DMS114 treated with DMSO at 0.1 percent for 48 hours (cell line): ENCODE measurements around the gene PREX1.

ENCODE experiments used
- DNase-seq: peaks from one replicate; lab custom pipeline; 2025; ENCODE audit not compliant: unreplicated experiment; lab: John Stamatoyannopoulos, UW

PREX1 gene

DNA sequence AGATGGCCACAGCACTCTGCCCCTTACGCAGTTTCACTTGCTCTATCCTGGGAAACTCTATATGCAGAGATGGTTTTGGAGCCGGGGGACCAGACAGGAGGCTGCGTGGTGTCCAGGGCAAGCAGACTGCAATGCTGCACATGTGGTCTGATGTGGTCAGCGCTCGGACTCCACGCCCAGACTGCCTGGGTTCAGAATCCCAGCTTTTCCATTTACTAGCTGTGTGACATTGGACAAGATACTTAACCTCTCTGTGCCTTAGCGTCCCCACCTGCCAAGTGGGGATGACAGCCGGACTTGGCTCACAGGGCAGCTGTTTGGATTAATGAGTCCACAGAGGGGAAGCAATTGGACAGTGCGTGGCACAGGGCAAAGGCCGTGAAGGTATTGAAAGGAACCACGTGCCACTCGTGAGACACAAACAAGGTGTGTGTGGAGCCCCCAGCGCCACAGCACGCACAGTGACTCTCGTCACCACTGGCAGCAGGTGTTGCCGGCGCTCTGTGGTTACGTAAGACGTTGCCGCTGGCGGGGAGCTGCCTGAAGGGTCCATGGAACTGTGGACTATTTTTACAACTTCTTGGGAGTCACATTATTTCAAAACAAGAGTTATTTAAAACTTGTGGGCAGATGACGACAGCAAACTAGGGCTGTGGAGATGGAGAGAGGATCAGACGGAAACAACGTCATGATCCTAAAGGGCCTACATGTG lies 201.4 kb downstream of the PREX1 start:
- DNase-seq = no peak

DNA sequence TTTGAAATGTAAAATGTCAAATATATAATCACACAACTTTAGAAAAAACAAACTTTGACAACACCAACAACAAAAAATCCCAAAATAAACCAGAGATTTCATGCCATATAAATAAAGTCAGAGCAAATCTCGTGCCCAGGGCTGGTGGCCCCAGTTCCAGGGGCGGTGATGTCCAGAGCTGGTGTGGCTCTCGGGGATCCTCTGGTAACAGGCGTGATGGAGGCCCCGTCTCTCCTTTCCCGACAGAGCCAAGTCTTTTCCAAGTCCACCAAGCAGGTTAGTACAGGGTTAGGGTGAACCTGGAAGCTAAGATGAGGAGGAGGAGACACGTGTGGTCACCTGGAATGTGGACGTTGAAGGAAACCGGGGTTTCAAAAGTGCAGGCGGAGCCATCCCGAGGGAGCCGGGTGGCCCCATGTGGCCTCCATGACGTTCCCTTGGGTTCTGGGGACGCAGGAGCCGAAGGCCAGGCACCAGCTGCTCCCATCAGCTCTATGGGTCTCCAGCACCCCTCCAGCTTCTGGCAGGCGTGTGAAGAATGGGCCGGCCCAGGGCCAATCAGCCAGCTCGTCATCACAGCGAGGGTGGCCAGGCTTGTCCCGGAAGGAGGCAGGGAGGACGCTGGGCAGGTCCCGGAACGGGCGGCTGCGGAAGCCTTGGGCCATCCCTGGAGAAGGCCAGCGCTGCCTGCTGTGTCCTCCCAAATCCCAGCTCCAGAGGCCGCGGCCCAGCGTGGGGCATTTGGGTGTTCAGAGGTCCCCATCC lies 202.5 kb downstream of the PREX1 start:
- DNase-seq = no peak

DNA sequence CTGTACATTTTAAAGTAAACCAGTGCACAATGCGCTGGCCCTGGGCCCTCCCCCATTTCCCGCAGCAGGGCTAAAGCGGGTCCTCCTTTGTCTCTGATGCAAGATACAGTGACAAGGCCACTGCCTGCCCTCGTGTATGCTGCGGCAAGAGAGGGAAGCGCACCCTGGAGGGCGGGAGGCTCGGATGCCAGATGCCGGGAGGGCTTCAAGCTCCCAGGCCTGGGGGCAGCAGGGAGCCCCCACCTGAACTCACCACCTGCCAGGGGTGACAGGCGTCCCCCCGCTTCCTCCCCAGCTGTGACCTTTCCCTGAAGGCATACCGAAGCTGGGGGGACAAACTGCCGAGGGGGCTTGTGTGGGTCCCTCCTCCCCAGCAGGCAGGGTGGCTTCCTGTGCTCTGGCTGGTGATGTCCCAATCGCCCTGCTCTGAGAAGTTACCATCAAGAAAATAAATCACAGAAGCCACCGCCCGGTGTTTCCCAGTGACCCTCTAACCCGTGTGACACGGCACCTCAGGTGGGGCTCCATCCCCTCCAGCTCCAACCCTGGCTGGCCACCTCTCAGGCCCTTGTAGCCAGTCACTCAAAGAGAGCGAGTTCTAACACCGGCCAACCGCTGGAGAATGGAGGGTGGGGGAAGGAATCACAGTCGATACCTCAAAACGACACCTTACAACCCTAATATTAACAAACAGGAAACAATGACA lies 203.3 kb downstream of the PREX1 start:
- DNase-seq = no peak

DNA sequence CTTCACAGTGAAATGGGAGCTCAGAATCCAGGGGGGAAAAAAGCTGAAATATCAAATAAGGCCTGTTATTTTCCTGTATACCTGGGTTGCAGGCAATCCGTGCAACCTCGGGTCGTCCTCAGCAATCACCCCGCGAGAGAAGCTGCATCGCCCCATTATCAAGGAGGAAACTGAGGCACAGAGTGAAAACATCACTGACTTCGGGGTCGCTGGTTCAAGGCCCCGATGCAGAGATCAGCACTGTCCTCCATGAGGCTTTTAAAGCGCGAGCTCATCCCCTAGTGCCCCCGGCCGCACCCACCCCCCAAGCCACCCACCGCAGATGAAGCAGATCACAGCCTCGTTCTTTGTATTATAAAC lies 203.9 kb downstream of the PREX1 start:
- no peak for DNase-seq

DNA sequence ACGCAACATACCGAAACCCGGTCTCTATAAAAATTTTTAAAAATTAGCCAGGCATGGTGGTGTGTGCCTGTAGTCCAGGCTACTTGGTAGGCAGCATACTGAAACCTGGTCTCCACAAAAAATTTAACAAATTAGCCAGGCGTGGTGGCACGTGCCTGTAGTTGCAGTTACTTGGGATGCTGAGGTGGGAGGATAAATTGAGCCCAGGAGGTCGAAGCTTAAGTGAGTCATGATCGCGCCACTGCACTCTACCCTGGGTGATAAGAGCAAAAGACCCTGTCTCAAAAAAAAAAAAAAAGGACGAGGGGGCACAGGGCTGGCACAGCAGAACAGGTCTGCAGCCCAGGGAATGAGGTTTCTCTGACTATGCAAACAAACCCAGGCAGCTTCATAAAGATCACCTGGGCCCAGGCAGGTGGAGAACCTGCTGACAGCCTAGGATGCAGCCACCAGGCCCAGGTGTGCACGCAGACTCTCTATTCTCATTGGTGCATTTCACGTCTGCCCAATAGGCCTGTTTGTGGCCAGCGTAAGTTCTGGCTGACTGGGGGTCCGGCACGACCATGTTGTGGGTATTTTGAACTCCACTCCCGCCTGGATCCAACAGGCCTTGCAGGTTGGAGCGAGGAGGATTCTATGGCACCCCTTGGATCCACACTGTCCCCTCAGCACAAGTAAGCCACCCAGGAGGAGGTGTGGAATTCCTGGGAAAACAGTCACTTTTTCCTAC lies 204.5 kb downstream of the PREX1 start:
- no peak for DNase-seq

DNA sequence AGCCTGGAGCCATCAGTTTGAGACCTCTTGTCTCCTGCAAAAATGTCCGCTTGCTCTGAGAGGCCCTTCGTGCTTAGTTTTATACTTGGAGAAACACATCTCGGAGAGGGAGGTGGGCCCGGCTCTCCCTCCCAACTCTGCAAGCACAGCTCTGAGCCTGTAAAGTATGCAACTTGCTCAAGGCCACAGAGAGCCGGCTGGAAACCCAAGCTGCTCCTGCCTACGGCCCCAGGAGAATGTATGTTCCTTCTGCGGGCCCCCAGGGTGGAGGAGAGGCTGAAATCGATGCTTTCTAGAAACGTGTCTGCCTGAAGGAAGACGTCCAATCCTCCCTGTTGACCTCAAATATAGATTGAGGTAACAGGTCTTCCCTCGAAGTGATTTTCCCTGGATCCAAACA lies 205.4 kb downstream of the PREX1 start:
- DNase-seq = no peak

DNA sequence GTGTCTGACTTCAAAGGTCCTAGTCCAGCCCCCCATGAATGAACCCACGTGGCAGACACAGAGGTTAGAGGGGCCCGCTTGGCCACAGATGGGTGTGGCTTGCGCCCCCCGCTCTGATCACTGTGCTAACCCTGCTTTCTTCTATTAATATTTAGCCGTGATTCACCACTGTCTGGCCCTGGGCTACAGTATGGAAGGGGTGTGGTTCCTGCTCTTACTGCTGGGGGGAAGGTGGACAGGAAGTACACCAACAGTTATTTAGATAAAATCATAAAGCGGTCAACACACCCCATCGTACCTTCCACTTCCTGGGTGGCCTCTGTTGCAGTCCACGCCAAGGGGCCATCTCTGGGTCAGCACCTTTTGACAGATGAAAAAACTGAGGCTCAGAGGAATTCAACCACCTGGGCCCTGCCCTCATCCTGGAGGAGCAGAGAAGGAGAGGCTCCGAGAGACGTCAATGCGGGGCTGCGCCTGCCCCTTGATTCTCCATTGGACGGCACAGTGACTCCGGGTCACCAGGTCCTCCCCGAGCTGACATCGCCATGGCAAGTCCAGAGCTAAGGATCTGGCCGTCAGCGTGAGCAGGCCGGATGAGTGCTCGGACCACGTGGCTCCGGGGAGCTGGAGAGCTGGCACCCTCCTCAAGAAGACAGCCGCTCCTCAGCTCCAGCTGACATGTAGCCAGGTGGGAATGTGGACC lies 206.3 kb downstream of the PREX1 start:
- DNase-seq = no peak

DNA sequence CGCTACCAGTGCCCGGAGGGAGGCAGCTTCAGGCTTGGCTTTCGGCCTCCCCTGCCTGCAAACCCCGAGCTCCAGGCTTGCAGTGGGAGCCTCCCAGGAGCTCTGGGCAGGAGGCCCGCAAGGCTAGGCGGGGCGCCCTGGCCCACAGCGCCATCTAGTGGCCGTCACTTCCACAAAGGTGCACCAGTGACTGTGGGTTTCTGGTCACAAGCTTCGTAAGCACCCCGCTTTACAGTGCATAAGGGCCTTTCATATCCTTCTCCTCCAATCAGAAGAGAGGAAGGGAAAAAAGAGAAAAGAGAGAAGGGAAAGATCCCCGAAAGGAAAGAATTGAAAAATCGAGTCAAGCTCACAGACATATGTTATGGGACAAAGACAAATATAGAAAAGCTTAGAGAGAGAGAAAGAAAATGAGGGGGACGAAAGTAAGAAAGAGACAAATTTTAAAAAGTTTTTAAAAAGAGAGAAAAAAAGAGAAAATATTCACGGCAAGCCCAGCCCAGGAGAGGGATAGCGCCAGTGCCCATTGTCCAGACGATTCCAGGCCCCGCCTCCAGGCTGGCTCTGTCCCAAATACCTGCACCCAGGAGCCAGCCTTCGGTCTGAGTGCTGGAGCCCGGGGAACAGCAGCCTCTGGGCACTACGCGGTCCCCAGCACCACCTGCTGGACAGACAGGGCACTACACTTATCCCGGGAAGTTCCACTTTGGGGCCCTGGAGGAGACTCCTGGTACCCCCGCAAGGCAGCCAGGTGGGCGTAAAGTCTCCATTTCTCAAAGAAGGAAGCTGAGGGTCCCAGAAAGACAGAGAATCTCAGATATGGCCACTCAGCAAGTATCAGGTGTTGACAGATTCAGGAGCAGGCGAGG lies 207.1 kb downstream of the PREX1 start:
- peak; percentile 51 for DNase-seq

DNA sequence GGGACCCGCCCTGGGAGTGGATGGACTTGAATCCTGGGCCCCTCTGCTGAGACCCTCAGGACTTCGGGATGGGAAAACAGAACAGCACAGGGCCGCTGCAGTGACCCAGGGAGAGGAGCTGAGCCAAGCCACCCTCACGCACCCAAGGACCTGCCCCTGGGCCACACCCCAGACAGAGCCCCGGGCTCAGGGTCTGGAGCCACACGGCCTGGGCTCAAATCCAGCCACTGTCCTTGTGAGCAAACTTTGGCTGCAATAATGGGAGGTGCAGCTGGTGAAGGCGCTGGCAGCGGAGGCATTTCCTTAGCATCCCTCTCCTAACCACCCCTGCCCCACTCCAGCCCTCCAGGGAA lies 207.7 kb downstream of the PREX1 start:
- no peak for DNase-seq

DNA sequence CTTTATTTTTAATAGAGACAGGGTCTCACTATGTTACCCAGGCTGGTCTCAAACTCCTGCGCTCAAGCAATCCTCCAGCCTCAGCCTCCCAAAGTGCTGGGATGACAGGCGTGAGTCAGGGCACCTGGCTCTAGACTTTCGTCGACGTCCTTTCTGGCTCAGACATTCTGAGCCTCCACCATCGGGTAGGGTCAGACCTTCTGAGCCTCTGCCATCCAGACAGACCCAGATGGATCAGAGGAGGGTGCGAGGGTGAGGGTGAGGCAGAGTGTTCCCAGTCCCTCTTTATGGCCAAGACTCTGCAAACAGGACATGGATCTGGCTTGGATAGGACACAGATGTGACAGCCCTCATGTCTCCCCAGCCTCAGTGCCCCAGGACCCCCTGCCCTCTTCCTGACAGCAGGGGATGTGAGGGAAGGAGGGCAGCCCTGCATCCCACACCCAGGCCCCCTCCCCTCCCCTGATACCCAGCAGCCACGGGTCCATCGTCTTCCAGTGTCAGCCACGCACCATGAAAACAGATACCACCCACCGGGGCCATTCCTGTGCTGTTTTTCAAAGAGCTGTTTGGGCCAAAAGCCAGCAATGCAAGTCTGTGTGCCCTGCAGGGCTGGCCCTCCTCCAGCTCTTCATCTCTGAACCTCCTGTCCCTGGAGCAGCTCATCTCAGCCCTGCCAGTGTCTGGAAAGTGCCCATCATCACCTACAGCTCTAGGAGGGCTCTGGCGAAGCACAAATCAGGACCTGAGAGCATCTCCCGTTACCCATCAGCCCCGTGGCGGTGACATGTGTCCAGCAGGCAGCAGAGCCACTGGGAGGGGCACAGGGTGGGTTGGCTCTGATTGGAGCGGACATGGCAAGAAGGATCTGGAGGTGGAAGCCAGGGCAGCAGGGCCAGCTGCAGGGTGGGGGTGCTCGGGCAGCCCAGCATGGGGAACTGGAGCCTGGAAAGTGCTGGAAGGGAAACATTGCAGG lies 208.4 kb downstream of the PREX1 start:
- DNase-seq = no peak

DNA sequence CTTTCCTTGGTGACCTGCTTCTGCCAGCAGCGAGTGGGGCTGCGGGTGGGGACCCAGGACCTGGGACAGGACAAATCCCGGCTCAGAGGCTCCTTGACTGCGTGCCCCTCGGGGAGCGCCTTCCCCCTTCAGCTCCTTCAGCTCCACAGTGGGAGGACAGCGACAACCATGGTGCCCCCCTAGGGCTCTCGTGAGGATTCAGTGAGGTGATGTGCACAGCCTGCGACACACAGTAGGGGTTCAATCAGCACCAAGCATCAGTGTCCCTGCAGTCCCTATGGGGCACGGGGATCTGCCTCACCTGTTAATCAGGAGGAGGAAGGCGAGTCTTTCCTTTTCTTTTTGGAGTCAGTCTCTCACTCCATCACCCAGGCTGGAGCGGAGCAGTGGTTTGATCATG lies 209.2 kb downstream of the PREX1 start:
- no peak for DNase-seq

DNA sequence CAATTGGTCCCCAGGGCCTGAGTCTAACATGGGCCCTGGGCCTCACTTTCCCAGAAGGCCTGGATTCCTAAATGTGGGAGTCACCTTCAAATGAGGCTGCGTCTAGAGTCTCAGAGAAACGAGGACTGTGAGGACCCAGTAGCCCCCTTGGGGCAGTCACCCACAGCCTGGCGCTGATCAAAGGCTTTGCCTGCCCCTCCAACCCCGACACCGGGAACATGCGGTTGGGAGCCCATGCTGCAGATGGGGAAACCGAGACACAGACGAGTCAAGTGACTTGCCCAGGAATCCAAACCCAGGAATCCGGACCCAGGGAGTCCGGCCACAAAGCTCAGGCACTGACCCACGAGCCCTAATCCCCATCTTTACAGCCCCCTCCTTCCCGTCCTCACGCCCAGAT lies 209.7 kb downstream of the PREX1 start:
- no peak for DNase-seq

DNA sequence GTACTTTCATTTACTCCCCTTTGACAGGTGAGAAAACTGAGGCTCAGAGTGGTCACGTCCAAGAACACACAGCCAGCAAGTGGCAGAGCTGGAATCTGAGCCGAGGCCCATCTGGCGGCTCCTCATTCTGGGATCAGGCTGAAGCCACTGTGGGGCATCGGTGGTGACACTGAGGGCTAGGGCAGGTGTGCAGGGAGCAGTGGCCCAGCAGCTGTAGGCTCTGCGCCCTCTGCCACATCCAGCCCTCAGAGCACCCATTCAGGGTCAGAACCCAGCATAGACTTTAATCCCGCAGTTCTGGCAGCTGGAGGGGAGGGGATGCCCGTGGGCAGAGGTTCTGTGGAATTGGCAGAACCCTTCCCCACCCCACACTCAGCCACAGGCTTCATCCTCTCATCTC lies 210.3 kb downstream of the PREX1 start:
- DNase-seq = no peak

DNA sequence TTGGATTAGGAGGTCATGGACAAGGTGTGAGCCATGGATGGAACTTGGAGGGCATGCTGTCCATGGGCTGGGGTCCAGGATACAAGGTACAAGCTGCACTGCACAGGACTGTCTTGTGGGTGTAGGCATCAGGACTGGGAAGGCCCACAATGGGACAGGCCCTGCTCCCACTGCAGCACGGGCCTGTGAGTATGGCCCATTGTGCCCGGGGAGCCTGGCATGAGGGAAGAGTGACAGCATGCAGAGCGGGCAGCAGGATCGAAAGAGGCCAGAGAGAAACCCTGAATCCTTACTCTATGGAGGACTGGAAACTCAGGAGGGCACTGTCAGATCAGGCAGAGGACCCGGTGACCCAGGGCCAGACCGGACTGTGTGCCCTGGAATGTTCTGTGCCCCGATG lies 211.3 kb downstream of the PREX1 start:
- DNase-seq = no peak

DNA sequence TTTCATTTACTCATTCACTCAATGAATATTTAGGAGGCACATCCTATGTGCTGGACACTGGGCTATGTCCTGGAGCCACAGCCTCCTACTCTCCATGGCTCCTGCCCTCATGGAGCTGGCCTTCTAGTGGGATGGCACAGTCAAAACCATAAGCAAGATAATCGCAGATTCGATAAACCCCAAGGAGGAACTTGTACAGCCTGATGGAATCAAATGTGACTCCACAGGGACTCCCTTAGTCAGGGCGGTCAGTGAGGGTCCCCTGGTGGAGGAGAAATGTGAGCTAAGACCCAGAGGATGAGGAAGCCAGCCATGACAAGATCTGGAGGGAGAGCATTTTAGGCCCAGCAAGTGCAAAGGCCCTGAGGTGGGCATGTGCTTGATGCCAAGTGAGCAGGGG lies 211.9 kb downstream of the PREX1 start:
- DNase-seq = no peak

DNA sequence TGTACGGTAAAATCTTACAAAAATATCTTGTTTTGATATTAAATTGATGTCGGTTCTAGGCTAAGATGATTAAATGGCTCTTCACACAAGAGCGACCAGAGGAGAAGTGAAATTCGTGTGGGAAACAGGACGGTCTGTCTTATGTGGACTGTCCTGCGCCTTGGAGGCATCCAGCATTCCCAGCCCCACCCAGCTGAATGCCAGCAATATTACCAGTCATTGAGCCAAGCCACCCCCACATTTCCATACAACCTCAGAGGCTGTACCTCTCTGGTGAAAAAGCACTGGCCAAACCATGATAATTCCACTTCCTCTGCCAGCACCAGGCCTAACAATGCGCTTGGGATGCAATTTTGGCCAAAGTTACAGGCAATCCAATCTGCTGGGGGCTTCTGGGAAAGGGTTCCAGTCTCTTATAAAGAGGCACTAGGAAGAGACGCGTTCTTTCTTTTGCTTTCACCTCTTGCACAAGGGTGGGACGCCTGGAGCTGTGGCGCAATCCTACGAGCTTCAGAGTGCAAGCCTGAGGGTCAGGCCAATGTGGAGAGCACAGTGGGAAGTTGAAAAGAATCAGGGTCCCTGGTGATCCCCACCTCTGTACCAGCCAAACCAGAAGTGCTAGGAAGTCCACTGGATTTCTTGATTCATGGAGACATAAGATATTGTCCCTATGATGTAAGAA lies 213.1 kb downstream of the PREX1 start:
- no peak for DNase-seq

DNA sequence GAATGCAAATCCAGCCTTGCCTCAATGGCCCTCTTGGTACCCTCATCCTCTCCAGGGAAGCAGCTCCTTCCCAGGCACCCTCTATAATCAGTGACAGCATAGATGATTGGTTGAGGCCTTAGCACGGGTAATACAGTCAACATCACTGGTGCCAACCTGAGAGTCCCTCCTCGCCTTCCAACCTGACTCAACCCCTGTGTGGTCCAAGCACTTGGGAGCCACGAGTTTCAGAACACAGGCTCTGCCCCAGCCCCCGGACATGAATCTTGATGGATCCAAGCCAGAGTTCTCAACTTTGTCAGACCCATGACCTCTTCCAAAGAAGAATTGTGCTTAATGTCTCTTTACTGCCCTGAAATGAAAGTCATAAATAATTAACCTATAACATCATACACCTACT lies 213.9 kb downstream of the PREX1 start:
- DNase-seq = no peak

DNA sequence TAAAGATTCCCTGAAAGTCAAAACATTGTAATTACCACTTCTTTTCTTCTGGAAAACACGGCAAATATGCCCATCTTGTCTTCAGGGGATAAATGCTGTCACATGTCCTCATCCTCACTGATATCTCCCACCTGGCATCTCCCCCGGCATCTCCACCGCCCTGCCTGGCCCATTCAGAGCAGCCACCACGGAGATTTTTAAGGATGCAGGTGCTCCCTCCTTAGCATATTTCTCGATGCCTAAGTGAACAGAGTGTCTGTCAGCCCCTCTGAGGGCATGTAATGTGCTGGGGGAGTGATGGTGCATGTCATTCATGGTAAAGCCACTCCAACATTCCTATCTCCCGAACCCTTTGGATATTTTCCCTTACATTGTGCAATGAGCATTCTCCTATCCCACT lies 215.5 kb downstream of the PREX1 start:
- no peak for DNase-seq
